A673 (cell line): ENCODE results near the gene POLD2. TPM values are rescaled to one million over a fixed set of nuclear protein-coding genes. Genes with fewer than 3 reads are reported as not detected.

Experiments used
- BruUV-seq: library from RNA; stranded (reverse); fragments of 400-500 nt; replicated peaks from 2 replicates; lab custom pipeline; 2021; lab: Mats Ljungman, UMichigan
- CTCF ChIA-PET: fragments of 300-600 bp; sonication (Branson Sonifier 250); formaldehyde crosslinking; loops from one replicate; lab custom pipeline; 2022; ENCODE audit warnings: antibody characterized with exemption; lab: Charles Lee
- POLR2A ChIA-PET: fragments of 300-600 bp; sonication (Branson Sonifier 250); formaldehyde crosslinking; loops from one replicate; lab custom pipeline; 2022; ENCODE audit warnings: antibody characterized with exemption; ENCODE audit not compliant: low non-redundant PET; lab: Charles Lee
- DNase-seq: peaks from one replicate; pipeline ENCODE4 v3.0.0-alpha.2; 2015; ENCODE audit warnings: low spot score
- H3K27ac ChIP-seq: fragments of 200-600 bp; sonication (generic); 2 replicates; pipeline ENCODE4 v1.5.1; 2016; ENCODE audit warnings: mixed run types, low read depth, mild to moderate bottlenecking, mixed read lengths, antibody characterized with exemption, low read length; ENCODE audit not compliant: poor library complexity, severe bottlenecking
- H3K27me3 ChIP-seq: fragments of 200-600 bp; sonication (generic); replicated peaks from 2 replicates; pipeline ENCODE4 v1.6.1; 2017; ENCODE audit warnings: mixed run types, low read depth, mild to moderate bottlenecking, mixed read lengths, antibody characterized with exemption, low read length; ENCODE audit not compliant: insufficient read depth, poor library complexity
- H3K36me3 ChIP-seq: fragments of 200-600 bp; sonication (generic); 2 replicates; pipeline ENCODE4 v1.6.1; 2016; ENCODE audit warnings: mixed run types, mild to moderate bottlenecking, mixed read lengths, antibody characterized with exemption, low read length; ENCODE audit not compliant: insufficient read depth, poor library complexity, severe bottlenecking
- H3K4me1 ChIP-seq: fragments of 200-600 bp; sonication (generic); 2 replicates; pipeline ENCODE4 v1.6.1; 2017; ENCODE audit warnings: mixed run types, mild to moderate bottlenecking, mixed read lengths, antibody characterized with exemption, low read length; ENCODE audit not compliant: insufficient read depth, poor library complexity, severe bottlenecking
- H3K4me3 ChIP-seq: fragments of 200-600 bp; sonication (generic); 2 replicates; pipeline ENCODE4 v1.5.1; 2016; ENCODE audit warnings: low read depth, mixed run types, mild to moderate bottlenecking, mixed read lengths, low read length; ENCODE audit not compliant: poor library complexity, severe bottlenecking
- H3K9me3 ChIP-seq: fragments of 200-600 bp; sonication (generic); 2 replicates; pipeline ENCODE4 v1.6.1; 2016; ENCODE audit warnings: mixed run types, low read depth, mild to moderate bottlenecking, mixed read lengths, antibody characterized with exemption, low read length; ENCODE audit not compliant: poor library complexity, severe bottlenecking
- CTCF ChIP-seq: fragments of 300-800, 200-600 bp; sonication (generic); conservative IDR thresholded peaks from 2 replicates; pipeline ENCODE4 v1.5.1; 2017; ENCODE audit warnings: low read depth, mild to moderate bottlenecking, antibody characterized with exemption, low read length, moderate library complexity, mixed read lengths
- EZH2 ChIP-seq: fragments of 200-600 bp; sonication (generic); IDR thresholded peaks from 2 replicates; pipeline ENCODE4 v1.6.1; 2017; ENCODE audit warnings: borderline replicate concordance, low read depth, mild to moderate bottlenecking, mixed read lengths, antibody characterized with exemption, low read length; ENCODE audit not compliant: poor library complexity, severe bottlenecking
- intact Hi-C: fragments of 100-400 bp; cut with micrococcal nuclease; formaldehyde crosslinking; loops from one replicate; pipeline ENCODE4 v1.10.0; 2022; ENCODE audit not compliant: unreplicated experiment
- total RNA-seq: library from RNA; stranded (reverse); gene quantifications from 2 replicates; pipeline ENCODE4 v1.2.3, GENCODE V29; 2021

Gene POLD2
- total RNA-seq, 1 experiment from 2014 or later, result 252 TPM

GRCh38 chr7:44113764-44114354 is 9.5 kb downstream of the POLD2 start:
- TF ChIP-seq EZH2 (no peak), CTCF (no peak)
- no peak for DNase-seq
- TSS peak; percentile 71 for BruUV-seq
- no peaks in the 10 kb centered on the region for H3K27me3 ChIP-seq
- intact Hi-C loops, result no loop called here
- POLR2A ChIA-PET, result no interaction called here
- H3K4me1 ChIP-seq, result no peaks in the 10 kb centered on the region
- H3K36me3 ChIP-seq, result peaks cover 39% of the 10 kb centered on the region
- CTCF ChIA-PET, result no interaction called here
- H3K4me3 ChIP-seq, result no peak overlapping the region
- H3K9me3 ChIP-seq, result no peaks in the 10 kb centered on the region
- H3K27ac ChIP-seq, result no peak overlapping the region

GRCh38 chr7:44112997-44113763 is 10.2 kb downstream of the POLD2 start:
- H3K27me3 ChIP-seq, result no peaks in the 10 kb centered on the region
- intact Hi-C loops, result no loop called here
- ChIA-PET POLR2A (no interaction called here), CTCF (no interaction called here)
- BruUV-seq, result no TSS peak
- no peaks in the 10 kb centered on the region for H3K9me3 ChIP-seq
- no peak overlapping the region for H3K4me3 ChIP-seq
- no peaks in the 10 kb centered on the region for H3K4me1 ChIP-seq
- H3K36me3 ChIP-seq, result peaks cover 37% of the 10 kb centered on the region
- H3K27ac ChIP-seq, result no peak overlapping the region
- DNase-seq, result no peak
- TF ChIP-seq EZH2 (no peak), CTCF (no peak)

- Histone ChIP-seq H3K4me1 (no peaks in the 10 kb centered on the region), H3K27me3 (no peaks in the 10 kb centered on the region), H3K4me3 (no peak overlapping the region), H3K36me3 (peaks cover 31% of the 10 kb centered on the region), H3K9me3 (no peaks in the 10 kb centered on the region), H3K27ac (no peak overlapping the region)
- CTCF ChIA-PET, result no interaction called here
- no peak for DNase-seq
- BruUV-seq, result no TSS peak
- POLR2A ChIA-PET, result no interaction called here
- TF ChIP-seq CTCF (no peak), EZH2 (no peak)
- intact Hi-C loops, result no loop called here
These were observed 10.9 kb downstream of the POLD2 start for GRCh38 chr7:44112231-44112996.
